Measurements from ENCODE around the gene SND1. TPM values are rescaled to one million over a fixed set of nuclear protein-coding genes. Genes with fewer than 3 reads are reported as not detected.

Gene SND1
- total and polyA plus RNA-seq, 2 of the 4 experiments (the other 2 are of a cell fraction): 154 to 294 TPM

- Histone ChIP-seq H3K36me3 (ENCODE audit: control insufficient read depth, insufficient read depth, low read length) (peaks cover 4% of the 10 kb centered on the region; the same call in 1 of the 2 replicates), H3K4ac (ENCODE audit: low read depth, low read length) (no peak overlapping the region), H4K8ac (ENCODE audit: low read depth in 2 of 2, low read length in 2 of 2) (no peak overlapping the region), H2AK5ac (ENCODE audit: low read depth, low read length) (no peak overlapping the region), H4K20me1 (ENCODE audit: insufficient read depth, low read length) (peaks cover 40% of the 10 kb centered on the region), H3K14ac (replicated peaks; ENCODE audit: low read depth, low read length) (no peak overlapping the region), H3K27ac (ENCODE audit: insufficient read depth, low read length) (no peak overlapping the region), H3K18ac (ENCODE audit: low read depth, low read length) (no peak overlapping the region), H3K4me2 (ENCODE audit: low read depth, low read length) (no peak overlapping the region), H2AK9ac (replicated peaks; ENCODE audit: low read depth, low read length, poor library complexity) (no peak overlapping the region), H3K23ac (ENCODE audit: low read depth, low read length) (0 out of 2 replicates have a peak overlapping the region, but pooled peaks have one; percentile 48), H2BK15ac (ENCODE audit: low read depth, low read length) (no peak overlapping the region), H2BK5ac (ENCODE audit: low read depth, low read length, poor library complexity, severe bottlenecking) (no peak overlapping the region), H2BK120ac (ENCODE audit: low read depth, low read length) (no peak overlapping the region), H3K27me3 (ENCODE audit: control insufficient read depth, insufficient read depth, low read length) (no peaks in the 10 kb centered on the region), H4K91ac (ENCODE audit: insufficient read depth, low read depth, low read length) (no peak overlapping the region), H3K9ac (ENCODE audit: low read depth, low read length) (no peak overlapping the region), H3K9me1 (ENCODE audit: insufficient read depth, low read length) (peaks cover 40% of the 10 kb centered on the region), H4K5ac (ENCODE audit: low read depth, low read length) (no peak overlapping the region), H3K4me1 (ENCODE audit: control insufficient read depth, insufficient read depth, low read length) (peaks cover 7% of the 10 kb centered on the region), H2AFZ (replicated peaks; ENCODE audit: low read length, poor library complexity) (no peak overlapping the region), H2BK20ac (ENCODE audit: low read depth, low read length) (no peak overlapping the region), H3K79me1 (ENCODE audit: low read depth in 1 of 2, low read length in 2 of 2) (peaks cover 25 to 65% of the 10 kb centered on the region in 2 experiments), H3K4me3 (ENCODE audit: insufficient read depth, low read depth, low read length) (no peak overlapping the region), H3K9me3 (ENCODE audit: control insufficient read depth, insufficient read depth, low read length) (no peaks in the 10 kb centered on the region), H3K56ac (ENCODE audit: extremely low read depth, insufficient read depth, low read length) (no peak overlapping the region)
- ChIA-PET POLR2A (ENCODE audit: unreplicated experiment) (no interaction called here), CTCF (interaction anchor here (0.6 kb wide), 1 partner anchor 396 kb away, joined by 3 read pairs; no protein-coding TSS in a partner anchor)
- DNase-seq: no peak
- no CpG with 5 or more reads among the region's 5 CpGs for WGBS, 2 experiments (ENCODE audit: extremely low coverage in 2 of 2, insufficient read length in 1 of 2)
- no peak for TF ChIP-seq MXI1 (IDR thresholded peaks at IDR 0.05; ENCODE audit: borderline replicate concordance, low read depth, low read length)
- no peak for TF ChIP-seq FOS (IDR thresholded peaks at IDR 0.05; ENCODE audit: low read depth, low read length)
- no peak for TF ChIP-seq RFX5 (IDR thresholded peaks at IDR 0.05; ENCODE audit: low read depth, low read length)
- no peak for TF ChIP-seq MAFK (IDR thresholded peaks at IDR 0.05; ENCODE audit: low read depth, low read length)
- dilution Hi-C loops (cut with HindIII; ENCODE audit: low sequenced_read_pairs, unreplicated experiment) (no loop called here), intact Hi-C loops (cut with micrococcal nuclease) (no loop called here), in situ Hi-C loops (cut with MboI; ENCODE audit: low sequenced_read_pairs) (loop anchor here (25.0 kb wide), 1 partner anchor 356 kb away; no protein-coding TSS in a partner anchor)
- BruUV-seq (replicated peaks): no TSS peak
- no peak for ATAC-seq (ENCODE audit: low read depth)
Measured at GRCh38 chr7:128067983-128068382, 416.0 kb downstream of the SND1 start.
